ENCODE measurements around the gene ATP2C2.

The ATP2C2 gene

GRCh38 chr16:84408856-84409255, 40.5 kb downstream of the ATP2C2 start:
- H3K27me3 ChIP-seq (ENCODE audit: insufficient read depth, low read length, poor library complexity): peaks cover 20% of the 10 kb centered on the region
- H3K79me2 ChIP-seq (ENCODE audit: insufficient read depth, low read length): no peaks in the 10 kb centered on the region
- no peak for TF ChIP-seq CTCF (IDR thresholded peaks at IDR 0.05; ENCODE audit: borderline replicate concordance, extremely low read depth, low read length, poor library complexity, severe bottlenecking)
- TF ChIP-seq EZH2 (IDR thresholded peaks at IDR 0.05; ENCODE audit: borderline replicate concordance, low read depth, low read length, severe bottlenecking): no peak
- no peak overlapping the region for H3K4me2 ChIP-seq (ENCODE audit: insufficient read depth, low read length)
- no peak overlapping the region for H3K27ac ChIP-seq (ENCODE audit: low read length)
- H3K4me1 ChIP-seq (ENCODE audit: insufficient read depth, low read length): no peaks in the 10 kb centered on the region
- H2AFZ ChIP-seq (ENCODE audit: low read depth, low read length): no peak overlapping the region
- H3K4me3 ChIP-seq (ENCODE audit: low read depth in 1 of 2, low read length in 2 of 2): no peak overlapping the region
- no peaks in the 10 kb centered on the region for H3K36me3 ChIP-seq (ENCODE audit: insufficient read depth, low read length)
- DNase-seq (no peak), ATAC-seq (ENCODE audit: insufficient read depth, low read depth) (no peak)
- no peak overlapping the region for H3K9ac ChIP-seq (ENCODE audit: low read depth, low read length)
- no peaks in the 10 kb centered on the region for H3K9me3 ChIP-seq (ENCODE audit: insufficient read depth, low read length, severe bottlenecking)
- no peaks in the 10 kb centered on the region for H4K20me1 ChIP-seq (ENCODE audit: insufficient read depth, low read length)

GRCh38 chr16:84410361-84411138, 42.2 kb downstream of the ATP2C2 start:
- H3K79me2 ChIP-seq (ENCODE audit: insufficient read depth, low read length): no peaks in the 10 kb centered on the region
- H3K4me1 ChIP-seq (ENCODE audit: insufficient read depth, low read length): no peaks in the 10 kb centered on the region
- no peak overlapping the region for H3K9ac ChIP-seq (ENCODE audit: low read depth, low read length)
- ATAC-seq (ENCODE audit: insufficient read depth, low read depth): no peak
- no peak overlapping the region for H3K27ac ChIP-seq (ENCODE audit: low read length)
- no peaks in the 10 kb centered on the region for H4K20me1 ChIP-seq (ENCODE audit: insufficient read depth, low read length)
- peaks cover 13% of the 10 kb centered on the region for H3K27me3 ChIP-seq (ENCODE audit: insufficient read depth, low read length, poor library complexity)
- H3K4me3 ChIP-seq (ENCODE audit: low read depth in 1 of 2, low read length in 2 of 2): no peak overlapping the region
- H2AFZ ChIP-seq (ENCODE audit: low read depth, low read length): no peak overlapping the region
- no peaks in the 10 kb centered on the region for H3K9me3 ChIP-seq (ENCODE audit: insufficient read depth, low read length, severe bottlenecking)
- no peak overlapping the region for H3K4me2 ChIP-seq (ENCODE audit: insufficient read depth, low read length)
- TF ChIP-seq CTCF (IDR thresholded peaks at IDR 0.05; ENCODE audit: borderline replicate concordance, extremely low read depth, low read length, poor library complexity, severe bottlenecking) (no peak), EZH2 (IDR thresholded peaks at IDR 0.05; ENCODE audit: borderline replicate concordance, low read depth, low read length, severe bottlenecking) (no peak)
- no peaks in the 10 kb centered on the region for H3K36me3 ChIP-seq (ENCODE audit: insufficient read depth, low read length)
- DNase-seq: no peak

GRCh38 chr16:84411768-84412167, 43.4 kb downstream of the ATP2C2 start:
- H3K9ac ChIP-seq (ENCODE audit: low read depth, low read length): no peak overlapping the region
- H3K27me3 ChIP-seq (ENCODE audit: insufficient read depth, low read length, poor library complexity): peaks cover 4% of the 10 kb centered on the region
- no peak overlapping the region for H2AFZ ChIP-seq (ENCODE audit: low read depth, low read length)
- no peaks in the 10 kb centered on the region for H3K4me1 ChIP-seq (ENCODE audit: insufficient read depth, low read length)
- no peaks in the 10 kb centered on the region for H4K20me1 ChIP-seq (ENCODE audit: insufficient read depth, low read length)
- H3K9me3 ChIP-seq (ENCODE audit: insufficient read depth, low read length, severe bottlenecking): no peaks in the 10 kb centered on the region
- H3K4me2 ChIP-seq (ENCODE audit: insufficient read depth, low read length): no peak overlapping the region
- TF ChIP-seq EZH2 (IDR thresholded peaks at IDR 0.05; ENCODE audit: borderline replicate concordance, low read depth, low read length, severe bottlenecking) (no peak), CTCF (IDR thresholded peaks at IDR 0.05; ENCODE audit: borderline replicate concordance, extremely low read depth, low read length, poor library complexity, severe bottlenecking) (no peak)
- ATAC-seq (ENCODE audit: insufficient read depth, low read depth) (no peak), DNase-seq (no peak)
- no peak overlapping the region for H3K27ac ChIP-seq (ENCODE audit: low read length)
- H3K36me3 ChIP-seq (ENCODE audit: insufficient read depth, low read length): no peaks in the 10 kb centered on the region
- H3K4me3 ChIP-seq (ENCODE audit: low read depth in 1 of 2, low read length in 2 of 2): no peak overlapping the region
- H3K79me2 ChIP-seq (ENCODE audit: insufficient read depth, low read length): no peaks in the 10 kb centered on the region
